Cardiac fibroblast (primary cell): ENCODE measurements around the gene GALNT18.

Source experiments
- DNase-seq, 2 donors: peaks; one replicate each; pipeline versions ENCODE4 v3.0.0 to v3.0.0-alpha.2; 2010; ENCODE audit warnings: low read depth in 2 of 2
- H3K4me3 ChIP-seq, 2 donors: replicated peaks in 1 of 2; 1 replicate in 1 of 2; 2 replicates in 1 of 2; pipeline ENCODE4 v1.5.1; 2011; ENCODE audit warnings: low read depth in 2 of 2, low read length in 2 of 2, mild to moderate bottlenecking in 2 of 2, moderate library complexity in 1 of 2
- CTCF ChIP-seq: IDR thresholded peaks from one replicate; pipeline ENCODE4 v1.5.1; 2011; ENCODE audit warnings: low read depth, mild to moderate bottlenecking, low read length, inconsistent platforms

Gene GALNT18

GRCh38 chr11:11607772-11608171, 14.0 kb downstream of the GALNT18 start:
- no peak for DNase-seq
- no peak for TF ChIP-seq CTCF
- no peak overlapping the region for H3K4me3 ChIP-seq

GRCh38 chr11:11605821-11606450, 15.9 kb downstream of the GALNT18 start:
- H3K4me3 ChIP-seq = no peak overlapping the region
- no peak for DNase-seq
- no peak for TF ChIP-seq CTCF

- no peak for DNase-seq
- TF ChIP-seq CTCF = no peak
- no peak overlapping the region for H3K4me3 ChIP-seq
These were observed 16.6 kb downstream of the GALNT18 start for GRCh38 chr11:11605181-11605580.

GRCh38 chr11:11604370-11604990, 17.3 kb downstream of the GALNT18 start:
- DNase-seq = no peak
- TF ChIP-seq CTCF = no peak
- no peak overlapping the region for H3K4me3 ChIP-seq

- no peak for TF ChIP-seq CTCF
- no peak overlapping the region for H3K4me3 ChIP-seq
These were observed 19.8 kb downstream of the GALNT18 start for GRCh38 chr11:11602011-11602410.

GRCh38 chr11:11600288-11600687, 21.5 kb downstream of the GALNT18 start:
- no peak for TF ChIP-seq CTCF
- no peak overlapping the region for H3K4me3 ChIP-seq
- DNase-seq = no peak

More at GRCh38 chr11:11602011-11602410, 19.8 kb downstream of the GALNT18 start:
- no peak for DNase-seq

- no peak for TF ChIP-seq CTCF
- H3K4me3 ChIP-seq = no peak overlapping the region
- DNase-seq = no peak
These were observed 23.6 kb downstream of the GALNT18 start for GRCh38 chr11:11598243-11598642.
